Fibroblast of skin of back (primary cell): Measurements from ENCODE around the gene FXYD5.
"Not testable (repeated sequence)": the region's sequence is repeated elsewhere in the genome, so short reads cannot be mapped to it uniquely, and the experiment has no call there.

ENCODE experiments used
- DNase-seq: peaks from one replicate; pipeline ENCODE4 v3.0.0-alpha.2; 2013

Gene FXYD5

DNA sequence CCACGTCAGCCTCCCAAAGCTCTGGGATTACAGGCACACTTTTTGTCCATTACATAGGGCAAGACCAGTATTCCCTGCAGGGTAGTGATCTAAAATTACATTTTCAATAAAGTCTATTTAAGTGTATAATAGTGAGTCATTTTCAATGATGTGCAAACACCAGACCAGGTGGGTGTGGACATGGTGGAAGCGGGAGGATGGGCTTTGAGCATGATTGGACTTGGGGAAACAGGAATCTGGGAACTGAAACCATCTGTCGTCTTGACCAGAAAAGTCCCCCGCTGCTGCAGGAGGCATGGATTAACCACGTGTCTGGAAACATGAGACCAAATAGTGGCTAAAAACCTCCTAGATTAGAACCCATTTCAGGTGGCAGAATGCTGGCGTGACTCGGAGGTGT lies 34.0 kb upstream of the FXYD5 start:
- peak; percentile 82 for DNase-seq

DNA sequence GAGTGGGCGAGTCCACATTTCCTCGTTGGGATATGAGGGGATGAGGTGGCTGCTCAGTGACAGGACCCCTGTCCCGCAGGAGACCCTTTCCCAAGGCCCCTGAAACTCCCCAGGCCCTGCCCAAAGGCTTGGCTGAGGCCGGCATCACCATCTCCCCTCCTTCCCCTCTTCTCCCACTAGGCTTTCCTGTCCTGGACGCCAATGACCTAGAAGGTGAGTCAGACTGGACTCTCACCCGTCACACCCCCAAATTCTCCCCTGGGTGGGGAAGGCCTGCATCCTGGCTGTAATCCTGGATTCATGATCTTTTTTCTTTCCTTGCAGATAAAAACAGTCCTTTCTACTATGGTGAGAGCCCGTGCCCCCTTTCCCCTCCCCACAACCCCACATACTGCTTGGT lies 33.6 kb upstream of the FXYD5 start:
- no peak for DNase-seq

DNA sequence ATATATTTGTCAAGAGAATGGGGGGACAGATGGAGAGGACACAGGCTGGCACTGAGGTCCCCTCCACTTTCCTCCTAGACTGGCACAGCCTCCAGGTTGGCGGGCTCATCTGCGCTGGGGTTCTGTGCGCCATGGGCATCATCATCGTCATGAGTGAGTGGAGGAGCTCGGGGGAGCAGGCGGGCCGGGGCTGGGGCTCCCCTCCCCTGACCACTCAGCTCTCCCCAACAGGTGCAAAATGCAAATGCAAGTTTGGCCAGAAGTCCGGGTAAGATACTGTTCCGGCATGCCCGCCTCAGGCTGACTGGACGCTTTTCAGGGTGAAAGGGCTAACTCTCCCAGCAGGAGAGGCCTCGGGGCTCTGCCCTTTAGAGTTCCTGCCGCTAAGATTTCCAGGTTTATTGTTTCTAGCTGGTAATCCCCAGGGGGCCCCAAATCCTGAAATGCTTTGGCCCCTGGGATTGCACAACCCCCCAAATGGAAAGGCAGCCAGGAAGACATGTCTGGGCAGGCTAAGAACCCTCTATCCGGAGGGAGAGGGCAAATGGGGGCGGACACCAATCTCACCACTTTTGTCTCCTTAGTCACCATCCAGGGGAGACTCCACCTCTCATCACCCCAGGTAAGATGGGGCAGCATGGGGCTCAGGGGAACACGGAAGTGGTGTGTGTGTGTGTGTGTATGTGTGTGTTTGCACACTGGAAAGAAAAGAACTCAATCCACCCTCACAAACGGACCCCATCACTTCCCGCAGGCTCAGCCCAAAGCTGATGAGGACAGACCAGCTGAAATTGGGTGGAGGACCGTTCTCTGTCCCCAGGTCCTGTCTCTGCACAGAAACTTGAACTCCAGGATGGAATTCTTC lies 31.6 kb upstream of the FXYD5 start:
- DNase-seq, result no peak

DNA sequence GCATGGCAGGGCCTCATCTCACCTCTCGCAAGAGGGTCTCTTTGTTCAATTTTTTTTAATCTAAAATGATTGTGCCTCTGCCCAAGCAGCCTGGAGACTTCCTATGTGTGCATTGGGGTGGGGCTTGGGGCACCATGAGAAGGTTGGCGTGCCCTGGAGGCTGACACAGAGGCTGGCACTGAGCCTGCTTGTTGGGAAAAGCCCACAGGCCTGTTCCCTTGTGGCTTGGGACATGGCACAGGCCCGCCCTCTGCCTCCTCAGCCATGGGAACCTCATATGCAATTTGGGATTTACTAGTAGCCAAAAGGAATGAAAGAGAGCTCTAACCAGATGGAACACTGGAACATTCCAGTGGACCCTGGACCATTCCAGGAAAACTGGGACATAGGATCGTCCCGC lies 31.0 kb upstream of the FXYD5 start:
- DNase-seq, result peak; percentile 59

DNA sequence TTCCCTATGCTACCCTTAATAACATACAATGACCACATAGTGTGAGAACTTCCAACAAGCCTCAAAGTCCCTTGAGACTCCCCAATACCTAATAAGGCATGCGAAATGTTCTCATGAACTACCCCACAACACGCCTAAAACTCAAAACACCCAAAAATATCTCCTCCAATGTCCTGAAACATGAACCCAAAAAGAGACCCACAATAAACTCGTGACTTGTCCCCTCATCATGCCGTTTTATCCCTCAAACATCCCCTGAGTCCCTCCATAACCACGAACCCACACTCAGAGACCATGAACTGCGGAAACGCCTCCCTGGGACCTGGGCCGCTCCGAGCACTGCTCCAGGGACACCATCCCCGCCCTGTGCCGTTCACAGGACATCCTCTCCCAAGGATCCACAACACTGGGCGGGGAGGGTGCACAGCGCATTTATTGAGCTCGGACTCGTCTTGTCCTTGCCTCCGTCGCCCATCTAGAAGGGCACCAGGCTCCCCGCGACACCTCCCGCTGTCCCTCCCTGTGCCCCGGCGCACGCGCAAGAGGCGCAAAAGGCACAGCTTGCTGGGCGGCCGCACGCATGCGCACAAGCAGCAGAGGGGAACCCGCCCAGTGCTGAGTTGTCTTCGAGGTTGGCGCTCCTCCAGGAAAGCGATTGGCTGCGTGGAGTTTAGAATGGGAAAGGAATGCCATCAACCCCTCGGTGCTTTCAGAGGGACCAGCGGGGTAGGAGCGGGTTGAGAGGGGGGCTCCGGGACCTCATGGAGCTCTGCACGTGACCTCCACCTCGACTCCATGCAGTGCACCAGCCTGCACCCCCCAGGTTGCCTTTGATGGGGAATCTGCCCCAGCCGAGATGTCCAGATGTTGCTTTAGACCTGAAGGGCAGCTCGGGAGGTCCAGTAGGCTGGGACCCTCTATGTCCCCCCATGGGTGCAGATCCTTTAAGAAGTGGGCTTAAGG lies 30.2 kb upstream of the FXYD5 start:
- peak; percentile 94 for DNase-seq

DNA sequence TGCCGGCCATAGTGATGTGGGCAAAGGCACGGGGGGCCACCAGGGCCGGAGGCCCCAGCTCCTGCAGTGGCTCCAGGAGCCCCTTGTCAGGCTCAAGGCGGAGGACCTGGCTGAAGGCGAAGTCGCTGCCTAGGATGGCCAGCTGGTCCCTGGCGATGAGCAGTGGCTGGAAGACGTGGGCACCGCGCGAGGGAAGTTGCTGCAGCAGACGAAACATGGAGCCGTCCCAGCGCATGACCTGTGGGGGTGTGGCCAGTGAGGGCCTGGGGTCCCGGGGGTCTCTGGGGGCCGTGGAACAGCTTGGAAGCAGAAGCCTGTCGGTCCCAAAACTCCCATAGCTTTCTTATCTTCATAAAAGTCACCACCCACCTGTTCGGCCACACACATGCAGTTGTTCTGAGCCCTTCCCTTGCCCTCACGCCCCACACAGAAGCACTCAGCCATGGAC lies 29.2 kb upstream of the FXYD5 start:
- DNase-seq, result no peak

DNA sequence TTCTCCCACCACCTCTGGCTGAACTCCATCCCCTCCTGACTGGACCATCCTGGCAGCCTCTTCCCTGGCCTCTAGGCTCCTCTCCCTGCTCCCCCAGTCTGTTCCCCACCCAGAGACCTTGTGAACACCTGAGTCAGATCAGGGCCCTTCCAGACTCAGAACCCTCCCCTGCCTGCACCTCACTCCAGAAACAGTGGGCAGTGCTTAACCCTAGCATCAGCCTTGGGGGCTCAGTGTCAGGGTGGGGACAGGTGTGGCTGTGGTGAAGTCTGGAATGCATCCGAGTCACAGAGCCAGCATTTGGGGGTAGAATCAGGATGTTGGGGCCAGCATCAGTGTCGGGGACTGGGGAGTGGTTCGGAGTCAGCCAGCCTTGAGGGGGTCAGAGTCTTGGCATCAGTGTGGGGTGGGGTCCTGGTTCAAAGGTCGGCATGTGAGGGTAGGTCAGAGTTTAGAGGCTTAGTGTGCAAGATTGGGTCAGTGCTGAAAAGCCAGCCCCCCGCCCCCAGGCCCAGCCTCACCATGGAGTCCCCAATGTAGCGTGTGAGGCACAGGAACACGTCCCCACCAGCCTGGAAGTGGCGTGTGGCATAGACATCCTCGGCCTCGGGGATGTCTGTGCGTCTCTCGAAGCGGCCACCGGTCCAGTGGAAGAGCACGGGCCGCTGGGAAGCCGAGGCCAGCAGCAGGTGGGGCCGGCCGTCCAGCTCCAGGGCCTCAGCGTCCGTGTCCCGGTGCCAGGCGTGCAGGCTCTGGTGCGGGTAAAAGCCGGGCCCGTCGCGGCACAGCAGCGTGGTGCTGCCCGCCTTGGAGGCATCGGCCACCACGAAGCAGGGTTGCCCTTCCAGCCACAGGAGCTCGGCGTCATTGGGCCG lies 28.5 kb upstream of the FXYD5 start:
- no peak for DNase-seq

DNA sequence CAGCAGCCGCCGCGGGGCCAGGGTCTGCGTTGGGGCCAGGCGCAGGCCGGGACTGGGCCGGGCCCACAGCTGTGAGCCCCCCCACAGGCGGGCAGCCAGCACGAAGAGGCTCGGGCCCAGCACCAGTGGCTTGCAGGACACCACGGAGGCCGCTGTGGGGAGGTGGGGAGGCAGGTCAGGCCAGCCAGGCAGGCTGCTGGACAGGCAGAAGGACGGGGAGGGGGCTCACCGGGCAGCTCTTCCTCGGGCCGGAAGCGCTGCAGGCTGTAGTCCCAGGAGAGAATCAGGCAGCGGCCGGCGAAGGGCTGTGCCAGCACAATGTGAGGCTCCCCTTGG lies 27.9 kb upstream of the FXYD5 start:
- no peak for DNase-seq

DNA sequence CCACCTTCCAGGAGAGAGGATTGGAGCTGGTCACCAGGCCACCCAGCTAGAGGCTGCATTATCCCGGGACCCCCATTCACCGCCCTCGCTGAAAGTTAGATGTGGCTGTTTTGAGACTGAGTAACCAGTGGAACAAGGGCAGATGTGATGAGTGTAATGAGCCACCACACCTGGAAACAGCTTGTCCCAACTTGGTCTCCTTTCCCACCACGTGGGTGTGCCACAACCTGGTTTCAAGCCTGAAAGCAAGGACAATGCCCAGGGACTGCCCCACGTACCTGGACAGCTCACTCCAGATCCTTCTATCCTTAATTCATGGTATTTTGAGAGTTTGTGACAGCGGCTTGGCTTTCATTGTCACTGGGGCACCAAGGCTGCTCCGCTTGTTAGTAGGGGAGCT lies 26.7 kb upstream of the FXYD5 start:
- DNase-seq, result no peak

DNA sequence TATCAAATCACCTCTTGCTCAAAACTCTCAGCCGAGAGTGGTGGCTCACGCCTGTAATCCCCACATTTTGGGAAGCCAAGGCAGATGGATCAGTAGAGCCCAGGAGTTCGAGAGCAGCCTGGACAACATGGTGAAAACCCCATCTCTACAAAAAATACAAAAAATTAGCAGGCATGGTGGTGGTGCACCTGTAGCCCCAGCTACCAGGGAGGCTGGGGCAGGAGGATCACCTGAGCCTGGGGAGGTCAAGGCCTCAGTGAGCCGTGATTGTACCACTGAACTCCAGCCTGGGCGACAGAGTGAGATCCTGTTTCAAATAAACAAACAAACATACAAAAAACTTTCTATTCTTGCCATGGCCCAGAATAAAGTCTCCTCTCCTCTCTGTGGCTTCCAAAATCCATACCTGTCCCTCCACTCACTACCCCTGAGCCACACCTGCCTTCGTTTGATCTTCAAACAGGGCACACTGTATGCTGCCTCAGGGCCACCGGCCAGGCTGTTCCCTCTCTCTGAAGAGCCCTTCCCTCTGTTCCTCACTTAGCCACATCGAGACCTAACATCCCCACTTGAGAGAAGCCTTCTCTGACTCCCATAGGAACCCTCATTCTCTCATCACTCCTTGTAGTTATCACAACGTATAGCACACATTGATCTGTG lies 26.0 kb upstream of the FXYD5 start:
- no peak for DNase-seq

DNA sequence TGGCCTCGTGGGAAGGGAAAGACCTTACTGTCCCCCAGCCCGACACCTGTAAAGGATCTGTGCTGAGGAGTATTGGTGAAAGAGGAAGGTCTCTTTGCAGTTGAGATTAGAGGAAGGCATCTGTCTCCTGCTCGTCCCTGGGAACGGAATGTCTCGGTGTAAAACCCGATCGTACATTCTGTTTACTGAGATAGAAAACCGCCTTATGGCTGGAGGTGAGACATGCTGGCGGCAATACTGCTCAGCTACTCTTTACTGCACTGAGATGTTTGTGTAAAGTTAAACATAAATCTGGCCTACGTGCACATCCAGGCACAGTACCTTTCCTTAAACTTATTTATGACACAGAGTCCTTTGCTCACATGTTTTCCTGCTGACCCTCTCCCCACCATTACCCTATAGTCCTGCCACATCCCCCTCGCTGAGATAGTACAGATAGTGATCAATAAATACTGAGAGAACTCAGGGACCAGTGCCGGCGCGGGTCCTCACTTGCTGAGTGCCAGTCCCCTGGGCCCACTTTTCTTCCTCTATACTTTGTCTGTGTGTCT lies 24.7 kb upstream of the FXYD5 start:
- not testable (repeated sequence) for DNase-seq

DNA sequence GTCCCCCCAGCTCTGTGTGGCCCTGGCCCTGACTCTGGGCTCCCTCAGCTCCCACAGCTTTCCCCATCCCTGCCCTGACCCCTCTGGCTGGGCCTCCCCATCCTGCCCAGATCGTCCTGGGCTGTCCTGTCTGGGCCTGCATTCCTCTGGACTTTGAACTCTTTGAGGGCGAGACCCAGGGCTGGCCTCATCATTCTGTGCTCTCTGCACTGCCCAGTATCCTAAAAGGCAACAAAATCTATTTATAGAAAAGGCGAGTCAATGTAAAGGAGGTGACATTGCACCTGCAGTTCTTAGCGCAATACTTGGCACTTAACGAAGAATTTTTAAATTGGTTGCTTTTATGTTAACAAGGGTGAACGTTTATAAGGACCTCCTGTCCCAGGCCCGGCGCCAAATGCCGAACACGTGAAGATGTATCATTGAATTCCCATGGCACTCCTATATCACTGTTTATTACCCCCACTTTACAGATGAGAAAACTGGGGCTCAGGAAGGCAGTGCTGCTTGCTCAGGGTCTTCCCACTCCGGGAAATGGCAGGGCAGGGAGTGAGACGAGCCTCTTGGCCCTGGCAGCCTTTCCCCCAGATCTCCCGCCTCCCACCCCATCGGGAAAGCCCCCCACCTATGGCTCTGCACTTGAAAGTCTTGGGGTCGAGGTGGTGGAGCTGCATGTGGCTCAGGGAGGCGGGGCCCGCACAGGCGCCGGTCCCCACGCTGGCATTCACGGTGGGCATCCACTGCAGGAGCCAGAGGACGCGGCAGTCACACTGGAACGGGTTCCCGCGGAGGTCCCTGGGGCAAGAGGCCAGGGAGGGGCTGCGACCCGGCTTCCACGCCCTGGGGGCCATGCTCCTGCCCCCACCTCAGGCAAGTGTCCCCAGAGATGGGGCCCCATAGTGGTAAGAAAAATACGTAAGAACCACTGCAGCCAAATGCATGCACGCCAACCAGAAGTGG lies 23.5 kb upstream of the FXYD5 start:
- DNase-seq, result no peak

DNA sequence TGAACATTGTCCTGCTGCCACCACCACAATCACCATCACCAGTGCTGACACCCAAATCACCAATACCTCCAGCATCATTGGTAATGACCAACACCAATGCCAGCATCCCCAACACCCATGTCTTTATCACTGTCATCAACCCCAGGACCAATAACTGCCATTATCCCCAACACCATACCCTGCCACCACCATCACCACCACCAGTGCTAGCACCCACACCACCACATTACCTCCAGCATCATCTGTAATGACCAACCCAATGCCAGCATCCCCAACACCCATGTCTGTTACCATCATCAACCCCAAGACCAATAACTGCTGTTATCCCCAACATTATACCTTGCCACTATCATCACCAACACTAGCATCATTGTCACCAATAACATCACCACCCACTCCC lies 22.3 kb upstream of the FXYD5 start:
- no peak for DNase-seq

DNA sequence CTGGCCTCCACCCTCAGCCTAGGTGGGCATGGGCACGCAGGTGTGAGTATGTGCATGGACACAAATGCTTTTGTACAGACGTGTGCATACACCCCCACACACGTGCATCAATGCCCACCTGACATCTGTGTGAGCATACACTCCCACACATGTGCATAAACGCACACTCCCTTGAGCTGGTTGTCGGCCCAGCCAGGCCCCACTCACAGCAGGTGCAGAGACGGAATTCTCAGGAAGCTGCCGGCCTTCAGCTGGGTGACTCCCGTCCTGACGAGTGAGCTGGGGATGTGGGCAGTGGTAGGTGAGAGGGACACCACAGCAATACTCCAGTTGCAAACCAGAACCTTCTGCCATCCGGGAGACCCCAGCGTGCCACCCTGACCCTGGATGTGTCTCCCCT lies 20.7 kb upstream of the FXYD5 start:
- DNase-seq, result no peak

DNA sequence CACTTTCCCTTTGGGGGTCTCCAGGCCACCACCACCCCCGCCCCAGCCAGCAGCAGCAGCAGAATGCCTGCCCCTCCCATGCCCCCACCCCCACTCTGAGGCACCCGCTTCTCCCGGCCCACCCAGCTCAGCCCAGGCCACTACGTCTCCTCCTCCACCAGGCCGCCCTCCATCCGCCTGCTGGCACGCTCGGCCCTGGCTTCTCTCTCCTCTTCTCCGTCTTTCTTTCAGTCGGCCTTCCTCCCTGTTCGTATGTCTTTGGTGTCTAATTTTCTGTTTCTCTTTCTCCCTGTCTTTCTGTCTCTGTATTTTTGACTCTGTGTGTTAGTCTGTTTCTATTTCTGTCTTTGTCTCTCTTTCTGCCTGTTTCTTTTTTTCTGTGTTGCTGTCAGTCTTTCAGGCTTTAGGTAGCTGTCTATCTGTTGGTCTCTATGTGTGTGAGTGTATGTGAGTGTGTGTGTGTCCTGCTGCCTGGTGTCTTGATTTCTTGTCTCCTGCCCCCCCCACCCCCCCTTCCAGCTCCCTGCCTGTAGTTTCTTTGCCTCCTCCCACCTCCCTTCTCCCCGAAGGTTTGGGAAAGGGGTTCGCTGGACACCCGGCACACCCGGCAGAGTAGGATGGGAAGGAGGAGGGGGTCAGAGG lies 19.8 kb upstream of the FXYD5 start, which contains the start of gene LGI4:
Gene LGI4 (minus strand): TSS at position 459 of the 642 bp plus-strand sequence. CDS start 379 bp downstream, at position 80.
- DNase-seq, result no peak

DNA sequence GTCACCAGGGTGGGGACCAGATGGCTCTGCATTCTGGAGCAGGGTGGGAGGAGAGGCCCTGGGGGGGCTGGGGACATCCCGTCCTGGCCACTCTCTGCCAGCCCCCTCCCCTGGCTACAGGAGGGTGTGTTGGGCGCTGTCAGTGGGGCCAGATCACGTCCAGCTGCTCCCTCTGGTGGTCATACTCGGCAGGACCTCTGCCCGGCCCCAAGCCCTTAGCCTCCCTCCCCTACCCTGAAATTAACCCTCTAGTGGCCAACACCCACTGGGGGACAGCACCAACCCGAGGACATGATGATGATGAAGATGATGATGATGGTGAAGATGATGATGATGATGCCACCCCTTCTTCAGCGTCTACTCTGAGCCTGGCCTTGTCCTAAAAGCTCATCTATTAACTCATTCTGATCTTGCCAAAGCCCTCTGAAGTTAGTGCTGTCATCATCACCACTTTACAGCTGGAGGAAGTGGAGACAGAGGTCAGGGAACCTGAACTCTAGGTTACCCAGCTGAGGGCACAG lies 19.1 kb upstream of the FXYD5 start:
- DNase-seq, result peak; percentile 63

DNA sequence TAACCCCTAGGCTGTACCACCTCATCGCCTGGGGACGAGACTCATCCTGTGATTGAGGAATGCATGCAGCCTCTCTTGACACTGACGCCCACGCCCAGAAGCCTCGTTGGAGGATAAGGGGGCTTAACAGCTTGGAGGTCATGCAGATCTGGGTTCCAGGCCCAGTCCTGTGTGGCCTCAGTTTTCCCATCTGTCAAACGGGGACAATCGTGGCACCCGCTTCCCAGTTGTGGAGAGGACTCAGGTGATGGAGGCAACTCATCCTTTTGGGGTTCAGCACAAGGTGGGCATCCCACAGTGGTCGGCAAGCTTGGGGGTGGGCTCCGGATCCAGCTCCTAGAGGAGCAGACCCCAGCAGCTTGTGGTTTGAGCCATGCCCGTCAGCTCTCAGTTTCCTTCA lies 18.3 kb upstream of the FXYD5 start:
- no peak for DNase-seq

DNA sequence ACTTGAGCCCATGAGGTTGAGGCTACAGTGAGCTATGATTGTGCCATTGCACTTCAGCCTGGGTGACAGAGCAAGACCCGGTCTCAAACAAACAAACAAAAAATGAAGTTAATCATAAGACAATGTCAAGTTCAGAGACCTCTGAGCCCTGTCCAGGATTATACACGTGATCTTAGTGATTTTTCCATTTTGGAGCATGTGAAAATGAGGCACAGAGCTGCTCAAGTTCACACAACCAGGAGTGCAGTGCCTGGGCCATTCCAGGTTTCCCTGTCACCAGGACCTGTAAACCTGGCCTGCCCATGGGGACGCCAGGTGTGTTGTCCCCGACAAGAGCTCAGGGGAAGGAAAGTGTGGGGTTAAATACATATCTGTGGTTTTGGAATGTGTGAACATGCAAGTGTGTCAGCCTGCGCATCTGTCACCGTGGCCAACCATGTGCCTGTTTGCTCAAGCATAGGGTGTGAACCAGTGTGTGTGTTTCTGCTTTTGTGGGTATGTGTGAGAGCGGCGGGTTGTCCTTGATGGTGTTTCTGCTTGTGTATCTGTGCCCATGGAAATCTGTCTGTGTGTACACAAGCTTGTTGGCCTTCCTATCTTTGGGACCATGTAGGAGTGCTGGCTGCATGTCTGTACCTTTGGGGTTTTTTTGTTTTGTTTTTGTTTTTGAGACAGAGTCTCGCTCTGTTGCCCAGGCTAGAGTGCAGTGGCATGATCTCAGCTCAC lies 17.4 kb upstream of the FXYD5 start:
- no peak for DNase-seq
